ENCODE data around the gene TRIO. TPM values are rescaled to one million over a fixed set of nuclear protein-coding genes. Genes with fewer than 3 reads are reported as not detected.

Gene TRIO
- total RNA-seq, 4 donors from 2014 or later = 290 to 370 (median 346) TPM

- Histone ChIP-seq H3K36me3 (peaks cover 0 to 12% (median 0%) of the 10 kb centered on the region in 3 donors), H3K4me1 (peaks cover 0 to 11% (median 0%) of the 10 kb centered on the region in 4 donors), H3K27ac (no peak overlapping the region), H3K4me3 (no peak overlapping the region), H3K9me3 (no peaks in the 10 kb centered on the region), H3K27me3 (no peaks in the 10 kb centered on the region)
- 91 to 94% methylated on average over 8 of the region's 8 CpGs for WGBS, 2 donors
- DNase-seq (ENCODE audit: low spot score in 2 of 2) = no peak
- TF ChIP-seq EP300 (IDR thresholded peaks at IDR 0.05) (no peak), CTCF (IDR thresholded peaks at IDR 0.05) (no peak), POLR2A (IDR thresholded peaks at IDR 0.05) (no peak)
These were observed 205.9 kb downstream of the TRIO start for GRCh38 chr5:14349029-14349428.

- WGBS, 2 donors = 71 to 77% methylated on average over 7 of the region's 7 CpGs
- Histone ChIP-seq H3K36me3 (peaks cover 0 to 9% (median 0%) of the 10 kb centered on the region in 3 donors), H3K27me3 (no peaks in the 10 kb centered on the region), H3K4me1 (peaks cover 0 to 24% (median 0%) of the 10 kb centered on the region in 4 donors), H3K9me3 (no peaks in the 10 kb centered on the region), H3K4me3 (no peak overlapping the region), H3K27ac (no peak overlapping the region)
- TF ChIP-seq POLR2A (IDR thresholded peaks at IDR 0.05) = no peak
- TF ChIP-seq CTCF (IDR thresholded peaks at IDR 0.05) = no peak
- TF ChIP-seq EP300 (IDR thresholded peaks at IDR 0.05) = no peak
- no peak for DNase-seq (ENCODE audit: low spot score in 2 of 2)
These were observed 208.0 kb downstream of the TRIO start for GRCh38 chr5:14351086-14351661.

DNA sequence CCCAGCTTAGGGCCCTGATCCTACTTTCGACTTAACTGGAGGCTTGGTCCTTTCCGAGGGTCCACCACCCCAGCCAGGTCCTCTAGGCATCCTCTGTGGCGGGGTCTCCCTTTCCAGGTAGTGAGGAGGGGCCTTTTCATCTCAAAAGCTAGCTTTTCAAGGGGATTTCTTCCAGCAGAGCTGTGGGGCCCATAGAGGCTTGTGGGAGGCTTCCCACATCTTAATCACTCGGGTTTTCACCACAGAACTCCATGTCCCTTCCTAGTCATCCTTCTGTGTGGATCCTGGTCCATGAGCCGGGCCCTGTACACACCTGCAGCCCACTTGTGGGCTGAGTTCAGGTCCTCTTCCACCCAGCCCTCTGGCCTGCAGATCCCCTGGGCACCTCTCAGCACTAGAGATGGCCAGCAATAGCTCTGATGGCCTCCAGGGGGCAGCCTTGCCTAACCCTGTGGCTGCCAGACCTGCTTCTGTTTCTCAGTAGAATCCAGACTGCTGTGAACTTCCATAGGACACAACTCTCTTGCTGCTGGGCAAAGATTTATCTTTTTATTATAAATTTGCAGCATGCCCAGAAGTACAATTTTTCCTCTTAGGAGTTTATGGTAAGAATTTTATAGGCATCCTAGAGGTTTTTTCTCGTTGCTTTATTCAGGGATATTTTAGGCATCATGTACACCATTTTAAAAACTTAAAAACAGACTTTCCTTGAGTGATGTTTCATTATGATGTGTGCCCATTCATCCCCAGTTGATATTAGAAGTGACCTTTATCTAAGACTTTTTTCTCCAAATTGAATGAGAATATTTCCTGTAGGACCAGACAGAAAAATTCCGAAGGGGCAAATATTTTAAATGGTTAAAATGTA lies 208.9 kb downstream of the TRIO start:
- no peak overlapping the region for H3K27ac ChIP-seq
- TF ChIP-seq CTCF (IDR thresholded peaks at IDR 0.05) (peak; percentile 85 to 95 (median 90)), POLR2A (IDR thresholded peaks at IDR 0.05) (no peak)
- H3K4me3 ChIP-seq = no peak overlapping the region
- DNase-seq (ENCODE audit: low spot score in 2 of 2) = peak; percentile 54 to 60
- no peaks in the 10 kb centered on the region for H3K9me3 ChIP-seq
- H3K4me1 ChIP-seq = peaks cover 0 to 24% (median 0%) of the 10 kb centered on the region in 4 donors
- WGBS, 2 donors = 67 to 73% methylated on average over 7 of the region's 7 CpGs
- no peaks in the 10 kb centered on the region for H3K27me3 ChIP-seq
- H3K36me3 ChIP-seq = peaks cover 0 to 9% (median 0%) of the 10 kb centered on the region in 3 donors

- H3K36me3 ChIP-seq = peaks cover 0 to 13% (median 0%) of the 10 kb centered on the region in 3 donors
- no peak for DNase-seq (ENCODE audit: low spot score in 2 of 2)
- no peaks in the 10 kb centered on the region for H3K27me3 ChIP-seq
- no peaks in the 10 kb centered on the region for H3K9me3 ChIP-seq
- no peak overlapping the region for H3K27ac ChIP-seq
- 86 to 91% methylated on average over 11 of the region's 11 CpGs for WGBS, 2 donors
- no peak overlapping the region for H3K4me3 ChIP-seq
- H3K4me1 ChIP-seq = peaks cover 0 to 30% (median 0%) of the 10 kb centered on the region in 4 donors
- TF ChIP-seq CTCF (IDR thresholded peaks at IDR 0.05) = no peak
These were observed 210.8 kb downstream of the TRIO start for GRCh38 chr5:14353726-14354474.
